ENCODE data around the gene PACC1.

Gene PACC1

DNA sequence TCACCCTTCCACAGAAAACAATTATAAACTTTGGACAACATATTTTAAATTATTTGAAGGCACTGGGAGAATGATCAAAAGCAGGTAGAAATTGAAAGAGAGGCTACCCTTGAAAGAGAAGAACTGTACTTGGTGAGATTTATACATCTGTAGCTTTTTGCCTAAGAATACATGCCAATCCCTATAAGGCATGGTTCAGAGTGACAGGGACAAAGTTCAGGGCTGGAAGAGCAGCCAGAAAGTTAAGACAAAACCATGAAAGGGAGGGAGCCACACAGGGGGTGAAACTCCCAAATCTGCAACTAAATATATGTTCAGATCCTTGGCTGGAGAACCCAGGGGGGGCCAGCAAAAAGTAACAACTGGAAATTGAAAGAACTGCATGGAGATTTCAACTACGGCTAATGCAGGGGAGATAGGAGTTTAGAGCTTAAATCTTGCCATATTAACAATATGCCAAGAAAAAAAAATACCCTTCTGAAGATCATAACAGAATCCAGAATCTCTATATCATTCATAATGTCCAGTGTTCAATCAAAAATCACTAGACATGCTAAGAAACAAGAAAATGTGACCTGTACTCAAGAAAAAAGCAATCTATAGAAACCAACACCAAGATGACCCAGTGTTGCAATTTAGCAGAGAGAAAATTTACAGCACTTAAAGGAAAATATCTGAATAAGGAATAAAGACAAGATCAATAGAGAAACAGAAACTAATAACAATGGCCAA, 25.5 kb downstream of the PACC1 start:
- TF ChIP-seq, protein P1, sequence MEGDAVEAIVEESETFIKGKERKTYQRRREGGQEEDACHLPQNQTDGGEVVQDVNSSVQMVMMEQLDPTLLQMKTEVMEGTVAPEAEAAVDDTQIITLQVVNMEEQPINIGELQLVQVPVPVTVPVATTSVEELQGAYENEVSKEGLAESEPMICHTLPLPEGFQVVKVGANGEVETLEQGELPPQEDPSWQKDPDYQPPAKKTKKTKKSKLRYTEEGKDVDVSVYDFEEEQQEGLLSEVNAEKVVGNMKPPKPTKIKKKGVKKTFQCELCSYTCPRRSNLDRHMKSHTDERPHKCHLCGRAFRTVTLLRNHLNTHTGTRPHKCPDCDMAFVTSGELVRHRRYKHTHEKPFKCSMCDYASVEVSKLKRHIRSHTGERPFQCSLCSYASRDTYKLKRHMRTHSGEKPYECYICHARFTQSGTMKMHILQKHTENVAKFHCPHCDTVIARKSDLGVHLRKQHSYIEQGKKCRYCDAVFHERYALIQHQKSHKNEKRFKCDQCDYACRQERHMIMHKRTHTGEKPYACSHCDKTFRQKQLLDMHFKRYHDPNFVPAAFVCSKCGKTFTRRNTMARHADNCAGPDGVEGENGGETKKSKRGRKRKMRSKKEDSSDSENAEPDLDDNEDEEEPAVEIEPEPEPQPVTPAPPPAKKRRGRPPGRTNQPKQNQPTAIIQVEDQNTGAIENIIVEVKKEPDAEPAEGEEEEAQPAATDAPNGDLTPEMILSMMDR (conservative IDR thresholded peaks at IDR 0.05): no peak
- no peak overlapping the region for H3K27ac ChIP-seq

DNA sequence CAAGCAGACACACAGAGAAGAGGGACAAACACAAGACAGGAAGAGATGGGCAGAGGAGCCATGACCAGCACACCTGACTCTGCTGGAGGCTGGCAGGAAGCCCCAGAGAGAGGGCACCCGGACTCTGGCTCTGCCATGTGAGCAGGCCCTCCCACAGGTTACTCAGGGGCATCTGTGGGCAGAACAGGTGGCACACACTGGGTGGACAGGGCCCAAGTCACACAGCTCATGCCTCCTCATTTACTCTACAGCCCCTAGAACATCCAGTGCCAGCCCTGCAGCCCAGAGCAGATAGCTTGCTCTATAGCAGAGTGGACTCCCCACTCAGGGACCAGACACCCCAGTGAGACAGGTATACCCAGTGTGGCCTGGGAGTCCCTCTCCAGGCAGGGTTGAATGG, 28.7 kb downstream of the PACC1 start:
- H3K27ac ChIP-seq: no peak overlapping the region
- TF ChIP-seq, protein P1 (conservative IDR thresholded peaks at IDR 0.05): no peak

DNA sequence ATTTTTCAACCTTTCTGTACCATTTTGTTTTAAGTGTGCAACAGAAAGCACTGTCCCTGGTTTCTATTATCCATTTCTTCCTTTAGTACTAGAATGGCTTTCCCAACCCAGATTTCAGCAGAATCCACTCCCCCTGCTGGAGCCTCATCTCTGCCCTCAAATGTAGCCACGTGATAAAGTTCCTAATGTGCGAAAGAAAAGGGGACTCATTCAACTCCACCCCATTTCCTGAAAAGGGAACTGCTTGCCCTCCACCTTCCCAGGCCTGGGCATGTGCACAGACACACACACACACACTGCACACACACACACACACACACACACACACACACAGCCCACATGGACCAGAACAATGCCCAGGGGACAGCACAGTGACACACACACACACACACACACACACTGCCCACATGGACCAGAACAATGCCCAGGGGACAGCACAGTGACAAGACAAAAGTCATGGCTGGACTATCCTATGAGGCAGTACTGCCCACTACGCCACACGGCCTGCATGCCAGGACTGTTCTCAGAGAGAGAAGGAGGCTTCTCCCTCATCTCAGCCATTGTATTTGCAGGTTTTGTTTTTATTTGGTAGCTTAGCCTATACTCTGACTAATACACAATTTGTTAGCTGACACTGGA, 33.2 kb downstream of the PACC1 start:
- TF ChIP-seq, protein P1 (conservative IDR thresholded peaks at IDR 0.05): no peak
- no peak overlapping the region for H3K27ac ChIP-seq

DNA sequence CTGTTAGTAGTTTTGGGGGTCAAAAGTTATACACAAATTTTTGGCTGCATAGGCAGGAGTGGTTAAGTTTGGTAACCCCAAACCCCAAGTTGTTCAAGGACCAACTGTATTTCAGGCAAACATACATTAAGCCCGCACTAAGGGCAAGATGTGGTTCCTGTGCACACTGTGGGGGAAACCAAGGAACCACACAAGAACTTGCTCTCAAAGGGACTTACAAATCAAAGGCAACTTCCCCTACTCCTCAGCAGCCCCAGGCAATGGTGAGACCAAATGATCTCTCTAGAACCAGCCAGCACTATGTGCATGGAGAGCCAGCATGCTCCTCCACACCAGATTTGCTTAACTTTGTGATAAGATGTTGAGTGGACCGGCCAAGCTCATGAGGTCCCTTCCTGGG, 35.3 kb downstream of the PACC1 start:
- no peak overlapping the region for H3K27ac ChIP-seq
- TF ChIP-seq, protein P1 (conservative IDR thresholded peaks at IDR 0.05): no peak

DNA sequence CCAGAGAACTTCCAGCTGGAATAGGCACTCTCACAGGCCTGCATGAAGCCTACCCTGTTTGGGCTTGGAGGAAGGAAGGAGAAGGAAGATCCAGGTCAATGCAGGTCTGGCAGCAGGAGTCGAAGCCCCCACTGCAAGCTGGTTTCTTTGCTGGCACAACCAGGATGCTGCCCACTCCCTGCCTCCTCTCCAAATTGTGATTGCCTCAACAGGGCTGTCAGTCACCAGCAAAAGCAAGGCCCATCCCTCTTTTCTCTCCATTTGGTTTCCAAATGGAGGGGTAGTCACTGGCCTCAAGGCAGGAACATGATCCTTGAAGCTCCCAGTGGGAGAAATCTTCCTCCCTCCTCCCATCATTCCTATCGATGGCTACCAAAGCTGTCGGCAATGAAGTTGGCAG, 37.0 kb downstream of the PACC1 start:
- TF ChIP-seq, protein P1 (conservative IDR thresholded peaks at IDR 0.05): no peak
- H3K27ac ChIP-seq: no peak overlapping the region

DNA sequence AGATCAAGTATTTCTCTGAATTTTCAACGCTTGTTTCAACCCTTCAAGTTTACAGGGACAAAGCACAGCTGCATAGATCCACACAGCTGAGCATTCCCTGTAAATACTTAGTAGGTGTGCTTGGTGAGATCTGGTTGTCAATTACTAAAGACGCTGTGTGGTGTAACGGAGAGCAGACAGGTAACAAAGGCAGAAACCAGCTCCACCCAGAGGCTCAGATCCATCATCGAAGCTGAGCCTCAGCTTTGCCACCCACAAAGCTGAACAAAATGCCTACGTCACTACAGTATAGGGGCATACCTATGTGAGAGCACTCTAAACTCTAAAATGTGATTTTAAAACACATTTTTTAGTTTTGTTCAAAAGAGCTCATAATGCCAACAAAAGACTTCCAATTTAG, 38.7 kb downstream of the PACC1 start:
- TF ChIP-seq, protein P1 (conservative IDR thresholded peaks at IDR 0.05): no peak

DNA sequence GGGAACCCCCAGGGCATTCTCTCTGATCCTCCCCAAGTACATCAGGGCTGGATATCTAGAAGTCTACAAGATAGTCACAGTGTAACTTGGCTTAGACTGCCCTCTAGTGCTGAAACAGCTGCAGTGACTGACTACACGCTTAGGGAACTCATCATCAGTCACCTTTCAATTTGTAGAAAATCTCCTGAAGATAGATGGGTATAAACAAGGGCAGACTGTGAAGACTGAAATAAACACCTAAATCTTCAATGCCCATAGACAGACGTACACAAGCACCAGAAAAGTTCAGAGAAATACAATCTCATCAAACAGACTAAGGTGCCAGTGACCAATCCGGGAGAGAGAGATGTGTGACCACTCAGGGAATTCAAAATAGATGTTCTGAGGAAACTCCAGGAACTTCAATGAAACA, 46.6 kb downstream of the PACC1 start:
- H3K27ac ChIP-seq: no peak overlapping the region
- TF ChIP-seq, protein P1 (conservative IDR thresholded peaks at IDR 0.05): peak; percentile 95

More for the DNA sequence above, 38.7 kb downstream of the PACC1 start:
- no peak overlapping the region for H3K27ac ChIP-seq
